HepG2 (cell line): Measurements from ENCODE around the gene KIF1B. TPM values are rescaled to one million over a fixed set of nuclear protein-coding genes. Genes with fewer than 3 reads are reported as not detected.

Experiments used
- CEBPB ChIP-seq: IDR thresholded peaks from 2 replicates; pipeline ENCODE4 v1.6.1; 2011; ENCODE audit warnings: low read depth, low read length, improper control_type of control experiment, borderline replicate concordance
- ELF3 ChIP-seq: IDR thresholded peaks from 2 replicates; pipeline ENCODE4 v1.6.1; 2016; ENCODE audit warnings: missing genetic modification reagents, missing compliant biosample characterization
- HNRNPH1 ChIP-seq: fragments of 200-400 bp; formaldehyde crosslinking; optimal IDR thresholded peaks from 2 replicates; pipeline ENCODE3; 2017; ENCODE audit warnings: mild to moderate bottlenecking, low read depth, low read length
- NFAT5 ChIP-seq: sonication (generic); formaldehyde crosslinking; IDR thresholded peaks from 2 replicates; pipeline ENCODE4 v1.4.0; 2020; ENCODE audit warnings: missing genetic modification reagents
- PITX1 ChIP-seq: sonication (generic); formaldehyde crosslinking; IDR thresholded peaks from 2 replicates; pipeline ENCODE4 v1.5.1; 2020; ENCODE audit warnings: mild to moderate bottlenecking, missing genetic modification reagents
- RBFOX2 ChIP-seq: fragments of 200-400 bp; formaldehyde crosslinking; IDR thresholded peaks from 2 replicates; pipeline ENCODE4 v1.6.1; 2017; ENCODE audit warnings: low read depth, mild to moderate bottlenecking, low read length
- SATB2 ChIP-seq: sonication (generic); formaldehyde crosslinking; IDR thresholded peaks from 2 replicates; pipeline ENCODE4 v1.5.0; 2020; ENCODE audit warnings: missing genetic modification reagents
- SIN3A ChIP-seq: IDR thresholded peaks from 2 replicates; pipeline ENCODE4 v1.6.1; 2011; ENCODE audit warnings: low read depth, mild to moderate bottlenecking, control low read depth, low read length, borderline replicate concordance
- STAT5B ChIP-seq: sonication (generic); formaldehyde crosslinking; IDR thresholded peaks from 2 replicates; pipeline ENCODE4 v1.4.0; 2020; ENCODE audit warnings: missing genetic modification reagents
- ZGPAT ChIP-seq: IDR thresholded peaks from 2 replicates; pipeline ENCODE4 v1.6.1; 2016; ENCODE audit warnings: mild to moderate bottlenecking
- ZNF432 ChIP-seq: sonication (generic); formaldehyde crosslinking; IDR thresholded peaks from 2 replicates; pipeline ENCODE4 v1.5.0; 2020; ENCODE audit warnings: missing genetic modification reagents, mild to moderate bottlenecking, borderline replicate concordance
- ZNF44 ChIP-seq: sonication (generic); formaldehyde crosslinking; IDR thresholded peaks from 2 replicates; pipeline ENCODE4 v1.5.1; 2020; ENCODE audit warnings: mild to moderate bottlenecking, missing genetic modification reagents
- ZNF513 ChIP-seq: sonication (generic); formaldehyde crosslinking; conservative IDR thresholded peaks from 2 replicates; pipeline ENCODE4 v1.5.0; 2020; ENCODE audit warnings: missing genetic modification reagents
- ZNF780A ChIP-seq: sonication (generic); formaldehyde crosslinking; IDR thresholded peaks from 2 replicates; pipeline ENCODE4 v1.8.0; 2022; ENCODE audit warnings: mild to moderate bottlenecking, missing genetic modification reagents, moderate library complexity
- ZNF841 ChIP-seq: sonication (generic); formaldehyde crosslinking; IDR thresholded peaks from 2 replicates; pipeline ENCODE4 v1.8.1; 2023; ENCODE audit warnings: missing genetic modification reagents, borderline replicate concordance
- ZSCAN12 ChIP-seq: sonication (generic); formaldehyde crosslinking; IDR thresholded peaks from 2 replicates; pipeline ENCODE4 v1.9.0; 2021; ENCODE audit warnings: mild to moderate bottlenecking, missing genetic modification reagents
- polyA plus RNA-seq, 8 experiments: library from polyadenylated mRNA; depleted of rRNA in 3 of 8; stranded (reverse) in 7 of 8; unstranded in 1 of 8; fragments of >200 nt; fragmentation: Illumina TruSeq in 4 of 8; extraction: Trizol in 4 of 8; gene quantifications; 2 replicates each; pipeline versions ENCODE4 v1.2.1 to v1.2.3, GENCODE V29; 2011 to 2016; ENCODE audit warnings: low read depth in 4 of 8, missing spikeins in 1 of 8, mixed read lengths in 1 of 8; ENCODE audit not compliant: insufficient read depth in 1 of 8
- total RNA-seq, 5 experiments: library from RNA; depleted of rRNA; stranded (reverse); fragments of >200 nt; fragmentation: Illumina TruSeq; extraction: Trizol; gene quantifications; 2 replicates each; pipeline ENCODE4 v1.2.3, GENCODE V29; 2016; ENCODE audit warnings: low read depth in 1 of 5
- TF ChIP-seq, protein P1 (sequence below): sonication (generic); formaldehyde crosslinking; IDR thresholded peaks from 2 replicates; pipeline ENCODE4 v1.4.0; 2020; ENCODE audit warnings: low read depth, mild to moderate bottlenecking, missing genetic modification reagents
- TF ChIP-seq, protein P2 (sequence below): IDR thresholded peaks from 2 replicates; pipeline ENCODE4 v1.6.1; 2016; ENCODE audit warnings: missing compliant biosample characterization, missing genetic modification reagents, borderline replicate concordance

The KIF1B gene
- total and polyA plus RNA-seq, 2 of the 13 experiments (the other 11 are each of a cell fraction or from before 2014, with no cell fraction given): 26.7 to 32.5 TPM

GRCh38 chr1:10209905-10210810 lies at the start of gene KIF1B (continued):
- TF ChIP-seq NFAT5 (CRISPR knock-in tag) (peak; percentile 38; the same call in 1 of the 2 replicates), ZNF432 (no peak), ZNF513 (CRISPR knock-in tag) (no peak), PITX1 (CRISPR knock-in tag) (peak; percentile 60), CEBPB (no peak), ZNF44 (CRISPR knock-in tag) (0 out of 2 replicates have a peak, but pooled peaks have one; percentile 34), SATB2 (0 out of 2 replicates have a peak, but pooled peaks have one; percentile 5), STAT5B (no peak), SIN3A (no peak), HNRNPH1 (no peak), RBFOX2 (peak; percentile 83), ZNF841 (CRISPR knock-in tag) (no peak), ZNF780A (CRISPR knock-in tag) (no peak), ZSCAN12 (CRISPR knock-in tag) (no peak; the same call in 1 of the 2 replicates), ZGPAT (peak; percentile 89), ELF3 (CRISPR knock-in tag) (no peak)
- TF ChIP-seq, protein P1, sequence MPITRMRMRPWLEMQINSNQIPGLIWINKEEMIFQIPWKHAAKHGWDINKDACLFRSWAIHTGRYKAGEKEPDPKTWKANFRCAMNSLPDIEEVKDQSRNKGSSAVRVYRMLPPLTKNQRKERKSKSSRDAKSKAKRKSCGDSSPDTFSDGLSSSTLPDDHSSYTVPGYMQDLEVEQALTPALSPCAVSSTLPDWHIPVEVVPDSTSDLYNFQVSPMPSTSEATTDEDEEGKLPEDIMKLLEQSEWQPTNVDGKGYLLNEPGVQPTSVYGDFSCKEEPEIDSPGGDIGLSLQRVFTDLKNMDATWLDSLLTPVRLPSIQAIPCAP: no peak
- TF ChIP-seq, protein P2, sequence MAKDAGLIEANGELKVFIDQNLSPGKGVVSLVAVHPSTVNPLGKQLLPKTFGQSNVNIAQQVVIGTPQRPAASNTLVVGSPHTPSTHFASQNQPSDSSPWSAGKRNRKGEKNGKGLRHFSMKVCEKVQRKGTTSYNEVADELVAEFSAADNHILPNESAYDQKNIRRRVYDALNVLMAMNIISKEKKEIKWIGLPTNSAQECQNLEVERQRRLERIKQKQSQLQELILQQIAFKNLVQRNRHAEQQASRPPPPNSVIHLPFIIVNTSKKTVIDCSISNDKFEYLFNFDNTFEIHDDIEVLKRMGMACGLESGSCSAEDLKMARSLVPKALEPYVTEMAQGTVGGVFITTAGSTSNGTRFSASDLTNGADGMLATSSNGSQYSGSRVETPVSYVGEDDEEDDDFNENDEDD: peak; percentile 56; the same call in 1 of the 2 replicates
